ELF-1 (cell line): ENCODE results near the gene IDS.

Source experiments
- DNase-seq: peaks from one replicate; pipeline ENCODE4 v3.0.0-alpha.2; 2016; ENCODE audit warnings: low read depth, low spot score

IDS gene

GRCh38 chrX:149456476-149457245, 48.4 kb downstream of the IDS start:
- no peak for DNase-seq

GRCh38 chrX:149455934-149456333, 49.2 kb downstream of the IDS start:
- no peak for DNase-seq

DNA sequence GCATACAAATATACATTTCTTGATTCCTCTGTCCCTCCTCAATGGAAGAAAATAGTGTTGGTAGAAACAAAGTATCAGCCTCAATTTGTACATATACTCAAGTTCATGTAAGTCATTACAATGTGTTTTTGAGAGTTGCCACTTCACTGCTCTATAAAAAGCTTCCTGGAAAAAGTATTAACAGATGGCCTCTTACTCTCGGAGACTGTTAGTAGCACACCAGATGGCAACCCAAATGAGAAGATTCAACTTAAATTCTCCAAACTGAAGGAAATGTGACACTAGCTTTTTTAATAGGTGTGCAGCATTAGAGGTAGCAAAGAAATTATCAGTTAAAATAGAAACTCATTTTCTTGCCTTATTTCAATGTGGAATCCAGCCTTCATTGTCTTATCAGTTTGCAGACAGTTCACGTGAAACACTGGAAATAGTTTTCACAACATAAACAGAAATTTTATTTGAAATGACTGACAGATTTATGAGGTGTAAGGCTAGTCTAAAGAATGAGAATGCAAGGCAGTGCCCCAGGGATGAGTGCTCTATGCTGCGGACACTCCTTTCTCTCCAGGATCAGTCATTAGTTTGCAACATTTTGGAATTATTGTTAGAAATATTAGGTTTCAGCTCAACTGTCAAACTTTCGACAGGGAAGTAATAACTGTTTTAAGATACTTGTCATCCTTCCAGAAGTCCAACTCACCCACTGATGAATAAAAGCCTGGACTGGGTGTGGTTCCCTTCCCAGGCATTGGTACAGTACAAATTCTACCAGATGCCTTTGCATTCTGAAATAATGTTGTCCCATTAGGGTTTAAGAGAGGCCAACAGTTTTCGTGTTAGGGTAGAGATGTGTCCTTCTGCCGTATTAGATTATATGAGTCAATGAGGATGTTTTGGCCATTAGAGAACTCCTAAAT, 50.9 kb downstream of the IDS start:
- no peak for DNase-seq

DNA sequence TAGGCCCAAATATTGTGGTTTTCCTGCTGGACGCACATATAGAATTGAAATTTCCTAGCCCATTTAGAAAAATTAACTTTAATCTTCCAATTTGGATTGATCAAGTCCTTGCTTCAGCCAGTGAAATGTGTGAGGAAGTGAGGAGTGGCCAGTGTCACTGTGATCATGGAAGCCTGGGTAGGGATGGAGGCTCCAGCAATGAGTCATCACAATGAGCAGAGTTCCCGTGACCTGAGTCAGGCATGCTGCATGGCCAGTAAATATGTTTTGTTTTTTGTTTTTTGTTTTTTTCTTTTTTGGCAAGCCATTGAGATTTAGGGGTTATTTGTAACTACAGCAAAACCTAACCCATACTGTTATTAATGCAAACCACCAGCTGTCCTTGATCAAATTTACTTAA, 52.1 kb downstream of the IDS start:
- peak; percentile 32 for DNase-seq

- DNase-seq: no peak
Measured at GRCh38 chrX:149433451-149433850, 71.7 kb downstream of the IDS start.

DNA sequence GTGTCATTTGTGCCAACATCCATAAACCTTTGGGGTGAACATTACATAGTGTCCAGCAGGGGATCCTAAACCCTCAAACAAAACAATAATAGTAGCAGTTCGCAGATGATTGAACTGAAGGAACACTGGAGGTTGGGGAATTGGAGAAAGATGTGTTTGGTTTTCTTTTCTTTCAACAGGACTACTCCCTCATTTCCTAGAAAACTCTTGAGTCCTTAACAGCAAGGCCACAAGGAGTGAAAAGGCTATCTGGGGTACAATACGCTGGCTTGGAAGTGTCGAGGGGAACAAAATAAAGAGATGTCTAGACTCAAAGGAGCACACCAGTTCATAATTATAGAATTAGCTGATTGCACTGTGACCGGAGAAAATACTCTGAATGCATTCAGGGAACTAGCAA, 72.1 kb downstream of the IDS start:
- no peak for DNase-seq
